ENCODE results near the gene TBKBP1. TPM values are rescaled to one million over a fixed set of nuclear protein-coding genes. Genes with fewer than 3 reads are reported as not detected.

The TBKBP1 gene
- total RNA-seq, 2 donors from 2014 or later: 14.5 to 22.9 TPM

- Histone ChIP-seq H3K36me3 (ENCODE audit: control insufficient read depth, insufficient read depth, low read length) (no peaks in the 10 kb centered on the region), H3K27me3 (ENCODE audit: control insufficient read depth, insufficient read depth, low read length, poor library complexity, severe bottlenecking) (peaks cover 18% of the 10 kb centered on the region), H3K9ac (ENCODE audit: extremely low read depth, low read length, poor library complexity, severe bottlenecking) (no peak overlapping the region), H3K9me3 (ENCODE audit: control insufficient read depth, low read length) (no peaks in the 10 kb centered on the region), H3K4me3 (ENCODE audit: low read length) (no peak overlapping the region), H3K4me1 (ENCODE audit: control insufficient read depth, insufficient read depth, low read length) (no peaks in the 10 kb centered on the region), H3K27ac (ENCODE audit: low read depth, low read length) (no peak overlapping the region)
- no peaks in the 10 kb centered on the region for H3K9me3 Mint-ChIP-seq
- TF ChIP-seq CTCF (conservative IDR thresholded peaks at IDR 0.05): no peak
- H3K27me3 Mint-ChIP-seq (ENCODE audit: insufficient read depth): peaks cover 38% of the 10 kb centered on the region
- no peak overlapping the region for H3K27ac Mint-ChIP-seq
- no peak for DNase-seq
- H3K4me1 Mint-ChIP-seq: peaks cover 4% of the 10 kb centered on the region
- H3K36me3 Mint-ChIP-seq (ENCODE audit: low read depth): no peaks in the 10 kb centered on the region
- 91 to 94% methylated on average over 7 to 9 of the region's 9 CpGs for WGBS, 2 experiments (ENCODE audit: insufficient coverage in 1 of 2, insufficient read length in 1 of 2)
- H3K4me3 Mint-ChIP-seq: no peak overlapping the region
Measured at GRCh38 chr17:47741793-47742145, 47.8 kb downstream of the TBKBP1 start.

GRCh38 chr17:47742319-47743181, 48.6 kb downstream of the TBKBP1 start:
- no peak overlapping the region for H3K4me3 Mint-ChIP-seq

More at GRCh38 chr17:47742319-47743181, 48.6 kb downstream of the TBKBP1 start:
- no peaks in the 10 kb centered on the region for H3K36me3 Mint-ChIP-seq (ENCODE audit: low read depth)
- Histone ChIP-seq H3K4me1 (ENCODE audit: control insufficient read depth, insufficient read depth, low read length) (no peaks in the 10 kb centered on the region), H3K27me3 (ENCODE audit: control insufficient read depth, insufficient read depth, low read length, poor library complexity, severe bottlenecking) (peaks cover 14% of the 10 kb centered on the region), H3K27ac (ENCODE audit: low read depth, low read length) (no peak overlapping the region), H3K9me3 (ENCODE audit: control insufficient read depth, low read length) (no peaks in the 10 kb centered on the region), H3K36me3 (ENCODE audit: control insufficient read depth, insufficient read depth, low read length) (no peaks in the 10 kb centered on the region), H3K9ac (ENCODE audit: extremely low read depth, low read length, poor library complexity, severe bottlenecking) (no peak overlapping the region), H3K4me3 (ENCODE audit: low read length) (no peak overlapping the region)
- H3K27ac Mint-ChIP-seq: no peak overlapping the region
- H3K4me1 Mint-ChIP-seq: no peaks in the 10 kb centered on the region
- peaks cover 37% of the 10 kb centered on the region for H3K27me3 Mint-ChIP-seq (ENCODE audit: insufficient read depth)
- 46 to 58% methylated on average over 6 to 25 of the region's 26 CpGs for WGBS, 2 experiments (ENCODE audit: insufficient coverage in 1 of 2, insufficient read length in 1 of 2)
- TF ChIP-seq CTCF (conservative IDR thresholded peaks at IDR 0.05): peak; percentile 93
- no peaks in the 10 kb centered on the region for H3K9me3 Mint-ChIP-seq
- DNase-seq: peak; percentile 92

Measured in endodermal cell (in vitro differentiated cells).